ENCODE measurements around the gene ZNF790. TPM values are rescaled to one million over a fixed set of nuclear protein-coding genes. Genes with fewer than 3 reads are reported as not detected.

The ZNF790 gene
- total RNA-seq, 1 experiment from 2014 or later: 6.8 TPM

- ChIA-PET CTCF (no interaction called here), POLR2A (no interaction called here)
- ATAC-seq (no peak), DNase-seq (ENCODE audit: low spot score) (no peak)
- H3K27me3 Mint-ChIP-seq (ENCODE audit: low read depth): no peaks in the 10 kb centered on the region
- H3K27ac Mint-ChIP-seq: no peak overlapping the region
- no peaks in the 10 kb centered on the region for H3K4me1 Mint-ChIP-seq
- TF ChIP-seq ZNF263 (CRISPR knock-in tag; IDR thresholded peaks at IDR 0.05; ENCODE audit: low read depth): no peak
- TF ChIP-seq ATF3 (CRISPR knock-in tag; conservative IDR thresholded peaks at IDR 0.05): no peak
- TF ChIP-seq NR1H2 (CRISPR knock-in tag; IDR thresholded peaks at IDR 0.05): no peak
- no peak for TF ChIP-seq KAT7 (CRISPR knock-in tag; IDR thresholded peaks at IDR 0.05; ENCODE audit: borderline replicate concordance)
- TF ChIP-seq GTF2I (CRISPR knock-in tag; conservative IDR thresholded peaks at IDR 0.05): no peak
- TF ChIP-seq NFATC4 (CRISPR knock-in tag; IDR thresholded peaks at IDR 0.05): no peak
- TF ChIP-seq CREM (CRISPR knock-in tag; IDR thresholded peaks at IDR 0.05): no peak
- TF ChIP-seq SMAD3 (CRISPR knock-in tag; IDR thresholded peaks at IDR 0.05; ENCODE audit: borderline replicate concordance): no peak
- TF ChIP-seq USF2 (CRISPR knock-in tag; IDR thresholded peaks at IDR 0.05): no peak
- TF ChIP-seq ZNF425 (CRISPR knock-in tag; conservative IDR thresholded peaks at IDR 0.05): no peak
- TF ChIP-seq ARID4B (CRISPR knock-in tag; IDR thresholded peaks at IDR 0.05; ENCODE audit: borderline replicate concordance): no peak
- no peak for TF ChIP-seq ZNF317 (CRISPR knock-in tag; IDR thresholded peaks at IDR 0.05; ENCODE audit: borderline replicate concordance, low read depth)
- TF ChIP-seq USF1 (CRISPR knock-in tag; IDR thresholded peaks at IDR 0.05): no peak
- no peak overlapping the region for H3K4me3 Mint-ChIP-seq
- H3K36me3 Mint-ChIP-seq: peaks cover 57% of the 10 kb centered on the region
- peaks cover 35% of the 10 kb centered on the region for H3K9me3 Mint-ChIP-seq
Measured at GRCh38 chr19:36833430-36833829, 4.8 kb downstream of the ZNF790 start.

GRCh38 chr19:36821758-36822157 is 16.4 kb downstream of the ZNF790 start:
- CTCF ChIA-PET: no interaction called here
- Mint-ChIP-seq H3K4me3 (no peak overlapping the region), H3K4me1 (no peaks in the 10 kb centered on the region), H3K9me3 (peaks cover 61% of the 10 kb centered on the region), H3K36me3 (peaks cover 89% of the 10 kb centered on the region), H3K27me3 (ENCODE audit: low read depth) (peaks cover 8% of the 10 kb centered on the region; the same call in 1 of the 2 replicates), H3K27ac (no peak overlapping the region)
- ATAC-seq (no peak), DNase-seq (ENCODE audit: low spot score) (no peak)
- POLR2A ChIA-PET: no interaction called here
- no peak for TF ChIP-seq PREB (CRISPR knock-in tag; IDR thresholded peaks at IDR 0.05; ENCODE audit: borderline replicate concordance)
- TF ChIP-seq NR3C1 (CRISPR knock-in tag; conservative IDR thresholded peaks at IDR 0.05; ENCODE audit: low read depth): no peak
- no peak for TF ChIP-seq FOXP4 (CRISPR knock-in tag; IDR thresholded peaks at IDR 0.05)
- TF ChIP-seq ZNF263 (CRISPR knock-in tag; IDR thresholded peaks at IDR 0.05; ENCODE audit: low read depth): no peak
- TF ChIP-seq ZNF423 (CRISPR knock-in tag; IDR thresholded peaks at IDR 0.05): no peak
- TF ChIP-seq JAZF1 (CRISPR knock-in tag; IDR thresholded peaks at IDR 0.05): no peak
- no peak for TF ChIP-seq EMX1 (CRISPR knock-in tag; IDR thresholded peaks at IDR 0.05)
- no peak for TF ChIP-seq RORB (CRISPR knock-in tag; IDR thresholded peaks at IDR 0.05)
- TF ChIP-seq SMAD4 (CRISPR knock-in tag; IDR thresholded peaks at IDR 0.05): no peak

Measured in WTC11 (cell line).